Stimulated activated CD4-positive, alpha-beta T cell treated with anti-CD3 and anti-CD28 coated beads, TNF-alpha, amount 100 ng/mL, for 4 hours (primary cell): ENCODE measurements around the gene KRTAP10-7.
"Not testable (repeated sequence)": the region's sequence is repeated elsewhere in the genome, so short reads cannot be mapped to it uniquely, and the experiment has no call there.

Source experiments
- DNase-seq, 3 experiments: peaks; one replicate each; pipeline ENCODE4 v3.0.0-alpha.2; 2020; ENCODE audit warnings: low read depth in 3 of 3

The KRTAP10-7 gene

DNA sequence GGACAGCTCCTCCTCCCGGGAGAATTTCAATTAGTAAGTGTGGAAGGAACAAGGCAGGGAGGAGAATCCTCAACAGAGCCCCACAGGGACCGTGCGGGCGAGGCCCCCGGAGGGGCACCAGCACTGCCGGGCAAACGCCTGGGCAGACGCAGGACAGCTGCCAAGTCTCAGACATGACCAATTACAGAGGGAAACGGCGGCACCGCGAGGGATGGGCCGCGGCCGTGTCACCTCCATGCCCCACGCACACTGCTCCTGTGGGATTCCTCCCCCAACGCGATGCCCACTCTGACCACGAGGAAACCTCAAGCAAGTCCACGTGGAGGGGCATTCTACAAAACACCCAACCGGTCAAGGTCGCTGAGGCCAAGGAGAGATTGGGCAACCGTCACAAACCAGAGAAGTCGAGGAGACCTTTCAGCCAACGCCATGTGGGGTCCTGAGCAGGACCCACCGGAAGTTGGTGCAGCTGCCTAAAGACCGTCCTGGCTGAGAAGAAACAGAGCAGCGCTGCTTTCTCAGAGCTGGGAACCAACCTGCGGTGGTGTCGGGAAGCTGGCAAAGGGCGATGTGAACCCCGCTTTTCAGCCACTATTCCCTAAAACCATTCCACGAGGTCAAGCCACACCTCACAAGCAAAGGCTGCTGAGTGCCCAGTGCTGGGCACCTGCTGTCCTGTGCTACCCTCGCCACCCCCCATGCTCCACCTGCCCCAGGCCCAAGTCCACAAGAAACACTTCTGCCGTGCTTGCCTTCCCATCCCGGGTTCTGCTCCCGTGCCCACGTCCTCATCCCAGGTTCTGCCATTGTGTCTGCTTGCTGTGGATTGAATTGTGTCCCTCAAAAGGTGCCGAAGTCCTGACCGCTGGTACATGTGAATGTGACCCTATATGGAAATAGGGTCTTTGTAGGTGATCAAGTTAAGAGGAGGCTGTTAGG is 28.3 kb upstream of the KRTAP10-7 start:
- no peak for DNase-seq

DNA sequence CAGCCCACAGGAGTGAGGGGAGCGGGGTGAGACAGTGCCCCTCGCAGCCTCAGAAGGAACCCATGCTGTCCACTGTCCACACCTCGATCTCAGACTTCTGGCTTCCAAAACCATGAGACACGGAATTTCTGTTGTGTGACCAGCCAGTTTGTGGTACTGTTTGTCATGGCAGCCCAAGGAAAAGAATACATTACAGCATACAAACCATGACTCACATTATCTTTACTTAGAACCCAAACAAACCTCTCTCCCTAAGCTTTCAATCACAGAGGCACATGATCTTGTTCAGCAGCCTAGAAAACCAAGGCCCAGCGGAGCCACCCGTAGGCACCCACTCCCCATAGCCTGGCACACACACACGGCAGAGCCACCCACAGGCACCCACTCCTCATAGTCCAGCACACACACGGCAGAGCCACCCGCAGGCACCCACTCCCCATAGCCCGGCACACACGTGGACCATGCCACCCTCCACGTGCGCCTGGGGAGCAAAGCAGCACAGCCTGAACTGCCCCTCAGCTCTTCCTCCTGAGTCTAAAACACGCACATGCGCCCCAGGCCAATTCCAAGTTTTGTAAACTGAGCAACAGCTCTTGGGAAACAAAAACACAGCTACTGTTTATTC is 27.3 kb upstream of the KRTAP10-7 start:
- no peak for DNase-seq

DNA sequence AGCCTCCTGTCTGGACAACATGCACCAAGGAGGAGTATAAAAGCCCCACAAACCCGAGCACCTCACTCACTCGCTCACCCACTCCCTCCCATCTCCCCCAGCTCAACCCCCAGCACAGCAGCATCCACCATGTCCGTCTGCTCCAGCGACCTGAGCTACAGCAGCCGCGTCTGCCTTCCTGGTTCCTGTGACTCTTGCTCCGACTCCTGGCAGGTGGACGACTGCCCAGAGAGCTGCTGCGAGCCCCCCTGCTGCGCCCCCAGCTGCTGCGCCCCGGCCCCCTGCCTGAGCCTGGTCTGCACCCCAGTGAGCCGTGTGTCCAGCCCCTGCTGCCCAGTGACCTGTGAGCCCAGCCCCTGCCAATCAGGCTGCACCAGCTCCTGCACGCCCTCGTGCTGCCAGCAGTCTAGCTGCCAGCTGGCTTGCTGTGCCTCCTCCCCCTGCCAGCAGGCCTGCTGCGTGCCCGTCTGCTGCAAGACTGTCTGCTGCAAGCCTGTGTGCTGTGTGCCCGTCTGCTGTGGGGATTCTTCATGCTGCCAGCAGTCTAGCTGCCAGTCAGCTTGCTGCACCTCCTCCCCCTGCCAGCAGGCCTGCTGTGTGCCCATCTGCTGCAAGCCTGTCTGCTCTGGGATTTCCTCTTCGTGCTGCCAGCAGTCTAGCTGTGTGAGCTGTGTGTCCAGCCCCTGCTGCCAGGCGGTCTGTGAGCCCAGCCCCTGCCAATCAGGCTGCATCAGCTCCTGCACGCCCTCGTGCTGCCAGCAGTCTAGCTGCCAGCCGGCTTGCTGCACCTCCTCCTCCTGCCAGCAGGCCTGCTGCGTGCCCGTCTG is 26.6 kb upstream of the KRTAP10-7 start, which contains the start of gene KRTAP10-4:
KRTAP10-4 (plus strand) TSS at position 100 of the 827 bp plus-strand sequence; CDS start at position 130, 30 bp downstream.
- DNase-seq: not testable (repeated sequence)

DNA sequence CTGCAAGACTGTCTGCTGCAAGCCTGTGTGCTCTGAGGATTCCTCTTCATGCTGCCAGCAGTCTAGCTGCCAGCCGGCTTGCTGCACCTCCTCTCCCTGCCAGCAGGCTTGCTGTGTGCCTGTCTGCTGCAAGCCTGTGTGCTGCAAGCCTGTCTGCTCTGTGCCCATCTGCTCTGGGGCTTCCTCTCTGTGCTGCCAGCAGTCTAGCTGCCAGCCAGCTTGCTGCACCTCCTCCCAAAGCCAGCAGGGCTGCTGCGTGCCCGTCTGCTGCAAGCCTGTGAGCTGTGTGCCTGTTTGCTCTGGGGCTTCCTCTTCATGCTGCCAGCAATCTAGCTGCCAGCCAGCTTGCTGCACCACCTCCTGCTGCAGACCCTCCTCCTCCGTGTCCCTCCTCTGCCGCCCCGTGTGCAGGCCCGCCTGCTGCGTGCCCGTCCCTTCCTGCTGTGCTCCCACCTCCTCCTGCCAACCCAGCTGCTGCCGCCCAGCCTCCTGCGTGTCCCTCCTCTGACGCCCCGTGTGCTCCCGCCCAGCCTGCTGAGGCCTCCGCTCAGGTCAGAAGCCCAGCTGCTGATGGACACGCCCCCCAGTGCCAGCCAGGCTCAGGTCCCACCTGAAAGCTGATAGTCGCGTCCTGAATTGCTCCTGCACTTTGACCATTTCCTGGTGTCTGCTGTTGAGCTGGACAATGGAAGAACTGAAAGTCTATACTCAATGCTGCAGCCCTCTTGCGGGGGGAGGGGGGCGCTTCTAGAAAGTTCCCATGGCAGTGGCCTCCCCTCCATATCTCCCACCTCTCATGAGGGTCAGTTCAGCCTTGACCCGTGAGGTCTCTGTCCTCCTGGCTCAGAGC is 25.7 kb upstream of the KRTAP10-7 start:
- DNase-seq: no peak

DNA sequence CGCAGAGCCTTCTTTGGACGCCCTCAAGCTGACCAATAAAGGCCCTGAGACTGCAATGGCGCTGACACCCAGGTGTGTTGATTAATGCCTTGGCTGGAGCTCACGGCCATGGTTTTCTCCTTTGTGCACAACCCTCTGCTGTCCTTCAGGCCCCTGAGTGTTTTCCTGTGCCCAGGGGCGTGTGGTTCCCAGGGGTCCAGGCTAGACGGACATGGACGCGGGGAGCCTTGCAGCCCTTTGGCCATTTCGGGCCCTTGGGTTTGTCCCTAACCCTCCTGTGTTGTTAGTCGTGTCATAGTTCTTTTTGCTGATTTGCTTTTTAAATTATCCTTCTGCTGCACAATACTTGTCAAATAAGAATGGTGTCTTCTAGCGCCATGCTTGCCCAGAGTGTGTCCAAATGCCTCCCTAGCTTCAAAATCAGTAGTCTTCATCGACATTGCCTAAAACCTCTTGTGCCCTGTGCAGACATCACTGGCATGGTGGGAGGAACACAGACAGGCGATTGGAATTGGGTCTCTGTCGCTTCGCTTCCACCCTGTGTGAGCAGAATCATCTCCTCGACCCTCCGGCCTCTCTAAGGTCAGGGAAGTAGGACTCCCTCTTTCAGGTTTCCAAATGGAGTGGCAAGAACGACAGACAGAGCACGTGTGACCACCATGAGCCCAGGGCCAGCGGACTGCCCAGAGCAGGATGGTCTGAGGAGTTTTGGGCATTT is 24.9 kb upstream of the KRTAP10-7 start:
- no peak for DNase-seq

DNA sequence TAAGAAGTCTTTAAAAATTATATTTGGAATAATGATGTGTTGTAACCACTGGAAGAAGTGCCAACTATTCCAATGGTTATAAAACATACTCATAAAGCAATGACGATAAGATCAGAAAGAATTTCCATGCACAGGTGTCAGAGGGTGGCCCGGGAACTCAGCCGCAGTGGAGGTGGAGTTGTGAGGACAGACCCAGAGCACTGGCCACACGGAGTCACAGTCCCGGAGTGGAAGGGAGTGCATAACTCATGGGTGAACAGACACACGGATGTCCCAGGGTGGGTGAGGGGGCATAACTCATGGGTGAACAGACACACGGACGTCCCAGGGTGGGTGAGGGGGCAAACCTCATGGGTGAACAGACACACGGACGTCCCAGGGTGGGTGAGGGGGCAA is 24.4 kb upstream of the KRTAP10-7 start:
- DNase-seq: no peak

DNA sequence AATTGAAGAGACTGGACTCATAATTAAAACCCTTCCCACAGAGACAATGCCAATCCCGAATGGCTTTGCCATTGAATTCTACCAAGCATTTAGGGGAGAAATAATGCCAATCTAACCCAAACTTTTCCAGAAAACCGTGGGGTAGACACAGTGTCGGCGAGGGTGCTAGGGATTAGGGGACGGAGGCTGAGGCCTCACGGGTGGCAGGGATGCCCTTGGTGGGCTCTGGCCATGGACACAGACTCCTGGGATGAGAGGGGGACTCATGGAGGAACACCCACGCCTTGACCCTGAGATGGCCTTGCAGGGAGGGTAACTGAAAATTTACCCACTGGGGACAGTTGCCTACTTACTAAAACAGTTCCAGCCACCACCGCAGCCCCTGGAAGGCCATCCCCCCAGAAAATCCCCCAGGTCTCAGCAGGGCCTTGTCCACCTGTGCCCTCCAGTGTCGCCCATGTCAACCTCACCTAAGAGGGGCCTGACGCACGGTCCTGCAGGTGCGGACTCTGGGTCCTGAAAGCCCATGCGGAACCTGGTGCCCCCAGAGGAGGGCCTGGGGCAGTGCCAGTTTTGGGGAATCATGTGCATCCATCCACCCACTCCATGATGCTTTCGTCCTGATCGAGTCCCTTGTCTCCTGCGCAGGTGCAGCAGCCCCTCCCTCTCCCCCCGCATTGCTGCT is 21.9 kb upstream of the KRTAP10-7 start:
- DNase-seq: no peak

DNA sequence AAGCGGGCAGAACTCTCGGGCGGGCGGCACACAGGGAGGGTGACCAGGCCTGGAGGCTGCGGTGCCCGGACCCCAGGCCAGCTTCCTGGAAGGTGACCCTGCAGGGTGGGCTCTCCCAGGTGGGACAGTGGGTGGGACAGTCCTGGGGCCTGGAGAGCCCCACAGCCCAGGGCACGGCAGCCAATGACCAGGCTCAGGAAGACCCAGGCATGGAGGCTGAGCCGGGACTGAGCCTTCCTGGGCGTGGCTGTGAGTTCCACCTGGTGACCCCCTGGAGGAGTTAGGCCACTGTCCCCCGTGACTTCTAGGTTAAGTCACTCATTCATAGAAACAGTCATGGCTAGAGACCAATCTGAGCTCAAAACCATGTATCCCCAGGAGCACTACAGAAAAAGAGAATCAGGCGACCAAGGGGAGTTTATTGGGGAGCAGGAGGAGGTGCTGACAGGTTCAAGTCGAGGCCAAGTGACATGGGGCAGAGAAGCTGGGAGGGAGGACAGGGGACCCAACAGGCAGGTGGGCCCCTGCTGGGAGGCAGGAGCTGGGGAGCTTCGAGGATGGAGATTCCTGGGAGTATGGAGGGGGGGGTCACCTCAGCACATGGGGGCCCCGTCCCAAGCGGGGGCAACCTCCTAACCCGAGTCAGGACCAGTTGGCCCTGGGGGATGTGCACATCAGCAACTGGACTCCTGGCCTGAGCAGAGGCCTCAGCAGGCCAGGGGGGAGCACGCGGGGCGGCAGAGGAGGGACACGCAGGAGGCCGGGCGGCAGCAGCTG is 21.2 kb upstream of the KRTAP10-7 start:
- DNase-seq: no peak

DNA sequence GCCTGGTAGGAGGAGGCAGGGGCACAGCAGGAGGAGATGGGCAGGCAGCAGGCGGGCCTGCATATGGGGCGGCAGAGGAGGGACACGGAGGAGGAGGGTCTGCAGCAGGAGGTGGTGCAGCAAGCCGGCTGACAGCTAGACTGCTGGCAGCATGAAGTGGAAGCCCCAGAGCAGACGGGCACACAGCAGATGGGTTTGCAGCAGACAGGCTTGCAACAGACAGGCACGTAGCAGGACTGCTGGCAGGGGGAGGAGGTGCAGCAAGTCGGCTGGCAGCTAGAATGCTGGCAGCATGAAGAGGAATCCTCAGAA is 20.6 kb upstream of the KRTAP10-7 start:
- no peak for DNase-seq

DNA sequence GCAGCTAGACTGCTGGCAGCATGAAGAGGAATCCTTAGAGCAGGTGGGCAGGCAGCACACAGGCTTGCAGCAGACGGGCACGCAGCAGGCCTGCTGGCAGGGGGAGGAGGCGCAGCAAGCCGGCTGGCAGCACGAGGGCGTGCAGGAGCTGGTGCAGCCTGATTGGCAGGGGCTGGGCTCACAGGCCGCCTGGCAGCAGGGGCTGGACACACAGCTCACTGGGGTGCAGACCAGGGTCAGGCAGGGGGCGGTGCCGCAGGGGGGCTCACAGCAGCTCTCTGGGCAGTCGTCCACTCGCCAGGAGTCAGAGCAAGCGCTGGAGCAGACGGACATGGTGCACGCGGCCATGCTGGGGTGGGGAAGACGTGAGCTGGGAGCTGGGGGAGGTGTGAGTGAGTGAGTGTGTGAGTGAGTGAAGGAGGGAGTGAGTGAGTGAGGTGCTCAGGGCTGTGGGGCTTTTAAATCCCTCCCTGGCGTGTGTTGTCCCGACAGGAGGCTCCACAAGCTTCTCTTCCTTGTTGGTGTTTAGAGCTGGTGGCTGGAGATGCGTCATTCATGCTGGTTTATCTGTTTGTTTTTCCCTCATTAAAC is 20.1 kb upstream of the KRTAP10-7 start, which contains the start of gene KRTAP10-5:
KRTAP10-5 (minus strand) TSS at position 374 of the 591 bp plus-strand sequence; CDS start at position 348, 26 bp downstream.
- not testable (repeated sequence) for DNase-seq

DNA sequence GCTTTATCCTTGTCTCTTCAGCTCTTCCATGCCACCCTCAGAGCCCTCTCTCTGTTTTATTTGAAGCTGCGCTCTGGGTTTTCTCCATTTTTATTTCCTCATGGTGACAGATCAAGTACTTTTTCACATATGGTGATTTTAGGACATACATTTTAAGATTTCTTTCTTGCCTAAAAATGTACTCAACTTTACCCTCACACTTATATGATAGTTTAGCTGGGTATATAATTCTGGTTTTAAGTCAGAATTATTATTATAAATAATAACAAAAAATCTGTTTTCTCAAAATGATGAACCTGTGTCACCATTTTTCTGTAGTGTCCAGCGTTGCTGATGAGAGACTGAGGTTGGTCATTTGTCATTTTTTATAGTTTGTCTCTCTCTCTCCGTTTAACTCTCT is 19.2 kb upstream of the KRTAP10-7 start:
- no peak for DNase-seq

DNA sequence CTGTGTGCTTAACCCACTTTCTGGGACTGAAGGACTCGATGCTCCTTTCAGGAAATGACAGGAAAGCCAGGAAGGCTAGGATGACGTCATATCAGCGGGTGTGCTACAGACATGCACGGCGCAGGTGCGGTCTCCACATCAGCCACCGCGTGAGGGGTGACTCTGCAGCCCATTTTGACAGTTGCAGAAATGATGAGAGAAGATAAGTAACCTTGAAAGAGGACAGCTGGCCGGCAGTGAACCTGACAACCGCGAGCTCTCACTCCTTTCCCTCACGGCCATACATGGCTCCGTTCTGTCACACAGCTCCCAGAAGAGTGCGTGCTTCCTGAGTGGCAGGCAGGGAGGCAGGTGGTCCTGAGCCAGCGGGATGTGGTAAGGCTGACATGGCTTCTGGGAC is 18.3 kb upstream of the KRTAP10-7 start:
- no peak for DNase-seq

DNA sequence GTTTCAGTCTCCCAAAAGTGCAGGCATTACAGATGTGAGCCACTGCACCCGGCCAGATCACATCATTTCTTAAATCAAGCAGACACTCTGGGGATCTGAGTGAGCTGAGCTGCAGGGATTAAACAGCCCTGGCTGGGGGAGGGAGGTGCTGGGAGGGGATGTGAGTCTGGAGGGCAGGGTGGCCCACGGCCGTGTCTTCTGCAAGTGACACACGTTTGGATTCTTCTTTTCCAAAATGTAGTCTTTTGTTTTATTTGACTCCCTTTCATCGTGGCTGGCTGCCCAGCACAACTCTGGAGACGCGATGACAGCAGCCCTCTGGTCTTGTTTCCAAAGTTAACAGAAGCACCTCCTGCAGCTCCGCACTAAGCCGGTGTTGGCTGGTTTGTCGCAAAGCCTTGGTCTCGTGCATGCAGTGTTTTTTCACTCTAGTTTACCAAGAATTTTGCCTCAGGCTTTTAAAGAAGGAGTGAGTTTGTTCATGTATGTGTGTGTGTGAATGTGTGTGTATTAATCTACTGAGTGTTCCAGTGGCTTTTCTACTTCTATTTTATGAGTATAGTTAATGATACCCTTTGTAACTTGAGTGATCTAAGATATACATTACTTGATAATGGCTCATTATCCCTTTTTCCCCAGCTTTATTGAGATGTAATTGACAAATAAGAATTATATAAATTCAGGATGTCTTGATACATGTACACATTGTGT is 17.2 kb upstream of the KRTAP10-7 start:
- DNase-seq: no peak

DNA sequence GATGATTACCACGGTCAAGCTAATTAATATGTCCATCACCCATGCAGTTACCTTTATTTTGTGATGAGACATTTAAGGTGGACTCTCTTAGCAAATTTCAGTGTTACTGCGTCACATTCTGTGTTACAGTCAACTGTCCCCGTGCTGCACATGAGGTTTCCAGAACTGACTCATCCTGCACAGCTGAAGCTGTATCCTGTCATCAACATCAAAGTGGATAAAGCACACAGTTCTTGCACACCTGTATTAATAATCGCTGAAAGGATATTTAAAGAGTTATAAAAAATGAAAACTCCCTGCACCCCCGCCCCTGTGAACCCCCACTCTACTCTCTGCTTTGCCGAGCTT is 16.6 kb upstream of the KRTAP10-7 start:
- peak in 1 of 3 experiments; percentile 13 for DNase-seq

DNA sequence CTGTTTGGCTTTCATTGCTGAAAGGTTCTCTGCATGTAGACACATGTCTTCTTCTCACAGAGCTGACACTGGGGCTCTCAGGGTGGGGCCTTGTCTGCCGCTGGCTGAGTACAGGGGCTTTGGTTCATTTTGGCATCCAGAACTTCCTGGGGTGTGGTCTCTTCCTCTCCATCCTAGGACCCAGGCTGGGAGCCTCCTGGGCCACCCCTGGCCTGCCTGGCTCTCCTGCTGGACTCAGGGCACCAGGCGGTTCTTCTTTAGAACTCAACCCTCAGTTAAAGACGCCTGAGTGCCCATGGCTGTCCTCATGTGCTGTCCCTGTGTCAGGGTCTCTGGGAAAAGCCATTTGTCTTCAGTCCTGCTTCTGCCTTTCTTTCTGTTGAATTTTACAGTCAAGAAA is 14.5 kb upstream of the KRTAP10-7 start:
- DNase-seq: no peak

DNA sequence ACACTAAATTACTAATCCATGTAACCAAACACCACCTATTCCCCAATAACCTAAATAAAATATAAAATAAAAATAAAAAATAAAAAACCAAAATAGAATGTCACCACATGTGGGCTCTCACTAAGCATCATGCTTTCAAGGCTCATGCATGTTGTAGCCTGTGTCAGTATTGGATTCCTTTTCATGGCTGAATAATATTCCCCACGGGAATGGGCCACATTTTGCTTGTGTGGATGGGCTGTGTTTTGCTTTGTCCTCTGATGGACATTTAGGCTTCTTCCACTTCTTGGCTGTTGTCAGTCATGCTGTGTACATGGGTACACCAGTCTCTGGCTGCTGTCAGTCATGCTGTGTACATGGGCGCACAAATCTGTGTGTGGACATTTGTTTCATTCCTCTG is 11.3 kb upstream of the KRTAP10-7 start:
- no peak for DNase-seq

DNA sequence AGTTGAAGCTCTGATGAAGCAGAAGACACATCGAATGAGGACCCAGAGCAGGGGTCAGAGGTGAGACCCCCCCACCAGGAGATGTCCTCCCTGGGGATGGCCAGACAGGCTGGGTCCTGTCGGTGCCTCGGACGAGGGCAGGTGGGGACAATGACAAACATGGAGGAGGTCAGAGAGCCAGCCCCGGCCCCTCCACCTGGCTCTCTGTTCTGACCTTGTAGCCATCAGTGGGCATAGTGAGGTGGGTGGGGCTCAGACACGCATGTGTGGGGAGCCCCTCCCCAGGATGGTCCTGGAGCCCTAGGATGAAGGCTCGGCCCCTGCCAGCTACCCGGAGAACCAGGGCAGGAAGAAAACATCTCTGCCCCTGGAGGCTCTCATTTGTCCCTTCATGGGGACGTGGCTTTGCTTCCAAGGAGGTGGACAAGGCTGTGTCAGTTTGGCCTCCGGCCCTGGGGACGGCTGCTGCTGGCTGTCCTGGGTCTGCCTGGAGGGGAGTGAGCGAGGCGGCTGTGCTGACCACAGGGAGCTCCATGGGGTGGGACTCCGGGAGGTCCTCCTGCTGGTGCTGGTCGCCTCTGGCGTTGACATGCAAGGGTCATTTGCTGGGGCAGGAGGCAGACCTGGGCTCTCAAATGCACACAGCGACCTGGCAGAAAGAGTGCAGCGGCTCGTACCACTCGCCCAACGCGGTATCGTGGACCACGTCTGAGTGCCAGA is 10.7 kb upstream of the KRTAP10-7 start:
- no peak for DNase-seq

DNA sequence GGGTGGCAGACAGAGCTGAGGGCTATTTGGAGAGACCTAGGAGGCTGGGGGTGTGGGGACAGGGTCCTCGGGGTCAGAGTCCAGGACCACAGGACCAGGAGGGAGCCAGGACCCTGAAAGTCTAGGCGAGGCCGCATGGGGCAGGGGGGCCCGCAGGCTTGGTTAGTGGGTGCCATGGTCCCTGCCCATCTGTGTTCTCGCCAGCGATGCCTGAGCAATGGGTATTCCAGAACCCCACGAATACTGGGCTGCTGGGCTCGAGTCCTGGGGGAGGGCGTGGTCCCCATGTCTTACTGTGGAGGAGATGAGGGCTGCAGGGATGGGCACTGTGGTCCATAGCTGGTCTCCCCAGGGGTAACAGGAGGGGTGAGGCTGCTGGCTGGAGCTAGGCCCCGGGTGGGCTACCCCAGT is 10.1 kb upstream of the KRTAP10-7 start:
- DNase-seq: no peak
